ENCODE data around the gene INPP4A.

- TF ChIP-seq CTCF (IDR thresholded peaks at IDR 0.05) (no peak), POLR2AphosphoS5 (IDR thresholded peaks at IDR 0.05) (no peak), POLR2A (IDR thresholded peaks at IDR 0.05) (no peak)
These were observed 40.7 kb downstream of the INPP4A start for GRCh38 chr2:98485453-98485755.

Measured in upper lobe of left lung (tissue), 4 donors.